GM12801 (cell line): ENCODE results near the gene TMEM62.

Experiments used
- TF ChIP-seq, protein P1 (sequence below): IDR thresholded peaks from one replicate; pipeline ENCODE4 v1.5.1; 2011; ENCODE audit warnings: control low read depth; ENCODE audit not compliant: insufficient read length; ENCODE audit errors: extremely low read depth

The TMEM62 gene

DNA sequence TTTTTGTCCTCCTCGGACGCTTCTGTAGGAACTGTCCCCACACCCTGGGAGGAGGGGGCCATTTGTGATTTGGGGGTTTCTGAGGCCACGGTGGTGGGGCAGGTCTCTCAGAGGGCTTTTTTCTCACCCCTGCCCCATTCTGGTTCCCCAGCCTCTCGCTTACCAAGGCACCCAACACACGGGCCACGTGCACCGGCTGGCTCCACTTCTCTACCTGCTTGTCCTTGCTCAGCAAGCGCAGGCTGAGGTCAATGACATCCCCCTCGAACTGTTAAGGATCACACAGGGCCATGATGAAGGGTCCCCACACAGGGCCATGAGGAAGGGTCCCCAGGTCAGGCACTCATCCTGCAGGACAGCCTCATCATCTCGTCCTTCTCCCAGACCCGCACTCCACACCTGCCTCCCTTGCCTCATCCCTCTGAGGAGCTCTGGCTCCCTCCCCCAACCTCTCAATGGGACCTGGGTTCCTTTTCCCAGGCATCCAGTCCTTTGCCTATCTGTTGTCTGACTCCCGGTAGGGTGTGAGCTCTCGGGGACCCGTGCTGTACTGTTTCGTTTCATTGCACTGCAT lies 76.9 kb downstream of the TMEM62 start:
- TF ChIP-seq, protein P1, sequence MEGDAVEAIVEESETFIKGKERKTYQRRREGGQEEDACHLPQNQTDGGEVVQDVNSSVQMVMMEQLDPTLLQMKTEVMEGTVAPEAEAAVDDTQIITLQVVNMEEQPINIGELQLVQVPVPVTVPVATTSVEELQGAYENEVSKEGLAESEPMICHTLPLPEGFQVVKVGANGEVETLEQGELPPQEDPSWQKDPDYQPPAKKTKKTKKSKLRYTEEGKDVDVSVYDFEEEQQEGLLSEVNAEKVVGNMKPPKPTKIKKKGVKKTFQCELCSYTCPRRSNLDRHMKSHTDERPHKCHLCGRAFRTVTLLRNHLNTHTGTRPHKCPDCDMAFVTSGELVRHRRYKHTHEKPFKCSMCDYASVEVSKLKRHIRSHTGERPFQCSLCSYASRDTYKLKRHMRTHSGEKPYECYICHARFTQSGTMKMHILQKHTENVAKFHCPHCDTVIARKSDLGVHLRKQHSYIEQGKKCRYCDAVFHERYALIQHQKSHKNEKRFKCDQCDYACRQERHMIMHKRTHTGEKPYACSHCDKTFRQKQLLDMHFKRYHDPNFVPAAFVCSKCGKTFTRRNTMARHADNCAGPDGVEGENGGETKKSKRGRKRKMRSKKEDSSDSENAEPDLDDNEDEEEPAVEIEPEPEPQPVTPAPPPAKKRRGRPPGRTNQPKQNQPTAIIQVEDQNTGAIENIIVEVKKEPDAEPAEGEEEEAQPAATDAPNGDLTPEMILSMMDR, result no peak

DNA sequence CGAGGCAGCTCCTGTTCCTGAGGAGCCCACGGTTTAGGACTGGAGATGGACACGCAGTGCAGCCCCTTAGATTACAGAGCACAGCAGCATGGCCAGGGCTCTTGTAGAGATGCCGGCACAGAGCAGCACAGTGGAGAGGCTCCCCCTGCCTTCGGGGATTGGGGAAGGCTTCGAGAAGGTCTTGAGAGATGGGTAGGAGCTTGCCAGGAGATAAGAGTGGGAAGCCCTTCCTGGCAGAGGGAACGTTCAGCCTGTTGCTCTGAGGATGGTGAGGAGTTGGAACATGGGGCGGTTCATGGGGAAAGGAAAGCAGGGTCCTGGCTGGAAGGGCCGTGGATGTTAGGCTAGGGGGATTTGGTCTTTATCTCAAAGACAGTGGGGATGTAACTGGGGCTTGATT lies 77.4 kb downstream of the TMEM62 start:
- TF ChIP-seq, protein P1, result no peak

GRCh38 chr15:43211224-43211735 lies 77.9 kb downstream of the TMEM62 start:
- TF ChIP-seq, protein P1, result no peak

DNA sequence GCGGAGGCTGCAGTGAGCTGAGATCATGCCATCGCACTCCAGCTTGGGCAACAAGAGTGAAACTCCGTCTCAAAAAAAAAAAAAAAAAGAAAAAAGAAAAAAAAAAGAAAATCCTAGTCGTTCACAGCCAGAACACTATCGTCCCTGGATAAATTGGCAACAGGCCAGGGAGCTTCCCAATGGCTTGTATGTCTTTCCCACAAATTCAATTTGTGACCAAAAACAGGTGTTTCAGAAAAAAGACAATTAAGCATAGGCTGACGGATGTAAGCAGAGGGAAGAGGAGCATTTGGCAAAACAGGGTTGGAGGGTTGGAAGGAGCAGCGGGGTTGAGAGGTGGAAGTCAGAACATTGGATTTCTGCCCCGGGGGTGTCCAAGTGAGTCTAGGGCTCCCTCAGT lies 78.9 kb downstream of the TMEM62 start:
- TF ChIP-seq, protein P1, result no peak

GRCh38 chr15:43212951-43213350 lies 79.6 kb downstream of the TMEM62 start:
- TF ChIP-seq, protein P1, result no peak

GRCh38 chr15:43213466-43213865 lies 80.1 kb downstream of the TMEM62 start:
- TF ChIP-seq, protein P1, result no peak

GRCh38 chr15:43214169-43214568 lies 80.8 kb downstream of the TMEM62 start:
- TF ChIP-seq, protein P1, result no peak
